NT2/D1 (cell line): Measurements from ENCODE around the gene ENGASE.

Experiments
- DNase-seq: peaks from one replicate; pipeline ENCODE4 v3.0.0-alpha.2; 2011; ENCODE audit warnings: low read depth, low spot score
- H3K27me3 ChIP-seq: 2 replicates; pipeline ENCODE4 v1.6.0; 2011; ENCODE audit warnings: mild to moderate bottlenecking; ENCODE audit not compliant: insufficient read length, insufficient read depth
- H3K36me3 ChIP-seq: 2 replicates; pipeline ENCODE4 v1.6.1; 2011; ENCODE audit warnings: mild to moderate bottlenecking, low read length, mixed read lengths; ENCODE audit not compliant: insufficient read depth, insufficient read length
- H3K4me1 ChIP-seq: 2 replicates; pipeline ENCODE4 v1.5.1; 2011; ENCODE audit not compliant: insufficient read depth, insufficient read length
- H3K4me3 ChIP-seq: 2 replicates; pipeline ENCODE4 v1.5.1; 2011; ENCODE audit warnings: low read depth; ENCODE audit not compliant: insufficient read length
- H3K9ac ChIP-seq: 2 replicates; pipeline ENCODE4 v1.6.0; 2011; ENCODE audit warnings: low read depth; ENCODE audit not compliant: insufficient read length
- H3K9me3 ChIP-seq: 2 replicates; pipeline ENCODE4 v1.5.1; 2011; ENCODE audit warnings: mild to moderate bottlenecking, low read length; ENCODE audit not compliant: insufficient read depth
- SUZ12 ChIP-seq: IDR thresholded peaks from 2 replicates; pipeline ENCODE4 v1.6.1; 2011; ENCODE audit not compliant: insufficient read length, insufficient read depth; ENCODE audit errors: extremely low read depth
- YY1 ChIP-seq: IDR thresholded peaks from 2 replicates; pipeline ENCODE4 v1.6.1; 2011; ENCODE audit not compliant: insufficient read length, insufficient read depth
- ZNF274 ChIP-seq: IDR thresholded peaks from 2 replicates; pipeline ENCODE4 v1.6.1; 2011; ENCODE audit warnings: mild to moderate bottlenecking, low read depth, low read length

Gene ENGASE

GRCh38 chr17:79045001-79045729, 29.5 kb upstream of the ENGASE start:
- peaks cover 15% of the 10 kb centered on the region for H3K4me1 ChIP-seq
- no peak overlapping the region for H3K9ac ChIP-seq
- H3K27me3 ChIP-seq = no peaks in the 10 kb centered on the region
- H3K36me3 ChIP-seq = no peaks in the 10 kb centered on the region
- no peak for DNase-seq
- TF ChIP-seq ZNF274 (no peak), SUZ12 (no peak), YY1 (no peak)
- H3K9me3 ChIP-seq = no peaks in the 10 kb centered on the region
- no peak overlapping the region for H3K4me3 ChIP-seq

- peaks cover 15% of the 10 kb centered on the region for H3K4me1 ChIP-seq
- TF ChIP-seq ZNF274 = no peak
- TF ChIP-seq SUZ12 = no peak
- TF ChIP-seq YY1 = no peak
- DNase-seq = peak; percentile 33
- H3K9ac ChIP-seq = no peak overlapping the region
- no peaks in the 10 kb centered on the region for H3K36me3 ChIP-seq
- no peaks in the 10 kb centered on the region for H3K27me3 ChIP-seq
- H3K9me3 ChIP-seq = no peaks in the 10 kb centered on the region
- H3K4me3 ChIP-seq = no peak overlapping the region
These were observed 28.8 kb upstream of the ENGASE start for GRCh38 chr17:79045842-79046196.

- H3K4me3 ChIP-seq = no peak overlapping the region
- no peak for TF ChIP-seq YY1
- TF ChIP-seq SUZ12 = no peak
- TF ChIP-seq ZNF274 = no peak
- peaks cover 15% of the 10 kb centered on the region for H3K4me1 ChIP-seq
- no peak for DNase-seq
- peak overlapping the region; percentile 54 for H3K9ac ChIP-seq
- no peaks in the 10 kb centered on the region for H3K27me3 ChIP-seq
- no peaks in the 10 kb centered on the region for H3K36me3 ChIP-seq
- H3K9me3 ChIP-seq = peaks cover 4% of the 10 kb centered on the region; the same call in 1 of the 2 replicates
These were observed 28.3 kb upstream of the ENGASE start for GRCh38 chr17:79046197-79046915.

- Histone ChIP-seq H3K9ac (no peak overlapping the region), H3K9me3 (peaks cover 8% of the 10 kb centered on the region; the same call in 1 of the 2 replicates), H3K4me3 (no peak overlapping the region), H3K36me3 (no peaks in the 10 kb centered on the region), H3K27me3 (no peaks in the 10 kb centered on the region), H3K4me1 (peaks cover 15% of the 10 kb centered on the region)
- no peak for TF ChIP-seq SUZ12
- TF ChIP-seq ZNF274 = no peak
- TF ChIP-seq YY1 = no peak
- no peak for DNase-seq
These were observed 27.7 kb upstream of the ENGASE start for GRCh38 chr17:79046916-79047280.

- no peak for TF ChIP-seq YY1
- no peak for TF ChIP-seq ZNF274
- no peak for TF ChIP-seq SUZ12
- Histone ChIP-seq H3K36me3 (no peaks in the 10 kb centered on the region), H3K9me3 (peaks cover 11% of the 10 kb centered on the region; the same call in 1 of the 2 replicates), H3K9ac (no peak overlapping the region), H3K4me1 (peaks cover 15% of the 10 kb centered on the region), H3K4me3 (no peak overlapping the region), H3K27me3 (no peaks in the 10 kb centered on the region)
- DNase-seq = no peak
These were observed 27.2 kb upstream of the ENGASE start for GRCh38 chr17:79047291-79047920.

GRCh38 chr17:79047923-79048825, 26.4 kb upstream of the ENGASE start:
- peaks cover 15% of the 10 kb centered on the region for H3K4me1 ChIP-seq
- peaks cover 11% of the 10 kb centered on the region; the same call in 1 of the 2 replicates for H3K9me3 ChIP-seq
- no peak overlapping the region for H3K4me3 ChIP-seq
- TF ChIP-seq YY1 (no peak), ZNF274 (no peak), SUZ12 (no peak)
- no peaks in the 10 kb centered on the region for H3K36me3 ChIP-seq
- DNase-seq = no peak
- no peak overlapping the region for H3K9ac ChIP-seq
- H3K27me3 ChIP-seq = no peaks in the 10 kb centered on the region
